Mucosa of descending colon (tissue), 3 donors: ENCODE measurements around the gene PSTPIP2. TPM values are rescaled to one million over a fixed set of nuclear protein-coding genes. Genes with fewer than 3 reads are reported as not detected.

Experiments used
- ATAC-seq: fragments of 200-7000 bp; cut with Tn5 transposase; one replicate; pipeline ENCODE4 v1.9.1; 2020; ENCODE audit warnings: mild to moderate bottlenecking, moderate library complexity
- DNase-seq, 3 donors: peaks; one replicate each; pipeline ENCODE4 v3.0.0-alpha.2; 2020
- H3K36me3 ChIP-seq: fragments of 200-600 bp; one replicate; pipeline ENCODE4 v1.8.0; 2021; ENCODE audit warnings: low read depth, mild to moderate bottlenecking
- H3K4me1 ChIP-seq: fragments of 200-600 bp; one replicate; pipeline ENCODE4 v1.8.0; 2021; ENCODE audit warnings: low read depth, mild to moderate bottlenecking
- H3K4me3 ChIP-seq: fragments of 200-600 bp; one replicate; pipeline ENCODE4 v1.8.0; 2021; ENCODE audit warnings: mild to moderate bottlenecking
- H3K9me3 ChIP-seq: fragments of 200-600 bp; one replicate; pipeline ENCODE4 v1.8.0; 2021; ENCODE audit warnings: mild to moderate bottlenecking
- CTCF ChIP-seq: fragments of 200-600 bp; IDR thresholded peaks from one replicate; pipeline ENCODE4 v1.8.0; 2022; ENCODE audit warnings: antibody characterized with exemption, mild to moderate bottlenecking
- intact Hi-C, 2 donors: fragments of 100-400 bp; cut with DNase I in 1 of 2; cut with micrococcal nuclease in 1 of 2; formaldehyde crosslinking; loops; one replicate each; pipeline versions ENCODE4 v1.11.0 to v1.11.1; 2022; cut with DNase I, micrococcal nuclease
- total RNA-seq, 3 donors: library from RNA; stranded (reverse); fragmentation: NEBNext Ultra II Directional in 2 of 3; extraction: Animal tissue kit (Norgen Biotek cat#: 25700) in 2 of 3; gene quantifications; one replicate each; pipeline versions ENCODE4 v1.2.1 to v1.2.4, GENCODE V29; 2021 to 2023
- donor health status: DM: no; HTN: no; CAD: no; lungs with moderate emphysema.
- donor health status: DM: no; HTN: no; CAD: no.
- donor health status: DM: no; HTN: yes; CAD: no.

Gene PSTPIP2
- total RNA-seq, 3 donors from 2014 or later, result 2.9 to 9.4 (median 9.0) TPM

- no peaks in the 10 kb centered on the region for H3K4me1 ChIP-seq
- DNase-seq (no peak), ATAC-seq (no peak)
- intact Hi-C loops, result no loop called here
- no peaks in the 10 kb centered on the region for H3K9me3 ChIP-seq
- H3K4me3 ChIP-seq, result no peak overlapping the region
- TF ChIP-seq CTCF, result no peak
- no peaks in the 10 kb centered on the region for H3K36me3 ChIP-seq
Observed at GRCh38 chr18:46028536-46028891, 43.5 kb downstream of the PSTPIP2 start.

- no peak for ATAC-seq
- intact Hi-C loops, result no loop called here
- H3K9me3 ChIP-seq, result no peaks in the 10 kb centered on the region
Observed at GRCh38 chr18:46019936-46020335, 52.1 kb downstream of the PSTPIP2 start.

DNA sequence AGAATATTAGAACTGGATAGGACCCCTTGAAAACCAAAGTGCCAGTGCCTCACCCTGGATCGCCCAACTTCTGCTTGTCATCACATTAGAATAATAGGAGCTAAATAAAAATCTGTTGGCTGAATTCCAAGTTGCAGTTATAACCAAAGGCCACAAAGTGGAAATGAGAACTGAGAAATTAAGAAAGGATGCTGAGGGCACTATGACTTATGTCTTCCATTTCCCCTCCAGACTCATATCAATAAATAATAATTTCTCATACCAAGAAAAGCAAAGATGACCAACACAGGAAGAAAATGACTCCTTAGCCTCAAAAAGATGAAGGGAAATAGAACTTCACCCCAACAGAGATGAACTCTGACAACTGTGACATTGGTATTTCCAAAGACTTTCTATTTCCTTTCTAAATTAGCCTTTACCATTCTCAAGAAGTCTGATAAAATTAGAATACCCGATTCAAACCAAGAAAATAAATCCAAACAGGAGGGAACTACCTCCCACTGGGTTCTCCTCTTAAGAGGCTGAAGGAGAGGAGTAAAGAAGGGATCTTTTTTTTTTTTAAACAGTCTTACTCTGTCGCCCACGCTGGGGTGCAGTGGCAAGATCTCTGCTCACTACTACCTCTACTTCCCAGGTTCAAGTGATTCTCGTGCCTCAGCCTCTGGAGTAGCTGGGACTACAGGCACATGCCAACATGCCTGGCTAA lies 58.4 kb downstream of the PSTPIP2 start:
- TF ChIP-seq CTCF, result no peak
- H3K4me1 ChIP-seq, result no peaks in the 10 kb centered on the region
- intact Hi-C loops, result no loop called here
- no peak overlapping the region for H3K4me3 ChIP-seq
- DNase-seq (no peak), ATAC-seq (no peak)
- no peaks in the 10 kb centered on the region for H3K36me3 ChIP-seq
- H3K9me3 ChIP-seq, result no peaks in the 10 kb centered on the region

More at GRCh38 chr18:46019936-46020335, 52.1 kb downstream of the PSTPIP2 start:
- Histone ChIP-seq H3K36me3 (no peaks in the 10 kb centered on the region), H3K4me1 (no peaks in the 10 kb centered on the region), H3K4me3 (no peak overlapping the region)
- DNase-seq, result no peak
- no peak for TF ChIP-seq CTCF

DNA sequence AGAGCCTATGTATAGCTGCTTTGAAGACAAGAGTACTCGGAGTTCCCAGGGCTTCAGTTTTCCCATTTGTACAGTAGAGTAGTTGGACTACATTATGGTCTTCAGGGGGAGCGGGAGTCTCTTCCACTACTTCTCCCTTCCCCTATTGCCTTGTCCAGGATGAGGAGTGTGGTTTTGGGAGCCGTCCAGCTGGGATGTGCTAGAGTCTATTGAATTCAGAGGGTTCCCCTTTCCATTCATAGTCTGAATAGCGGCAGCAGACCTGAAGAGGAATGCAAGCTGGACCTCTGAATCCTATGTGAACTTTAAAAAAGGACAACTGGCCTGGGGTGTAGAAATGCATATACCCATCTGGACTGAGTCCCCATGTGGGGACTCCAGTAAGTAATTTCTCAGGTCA lies 61.4 kb downstream of the PSTPIP2 start:
- no peak overlapping the region for H3K4me3 ChIP-seq
- no peaks in the 10 kb centered on the region for H3K4me1 ChIP-seq
- no peak for DNase-seq
- no peak for TF ChIP-seq CTCF
- H3K36me3 ChIP-seq, result no peaks in the 10 kb centered on the region
- intact Hi-C loops, result no loop called here
- no peak for ATAC-seq
- H3K9me3 ChIP-seq, result no peaks in the 10 kb centered on the region

DNA sequence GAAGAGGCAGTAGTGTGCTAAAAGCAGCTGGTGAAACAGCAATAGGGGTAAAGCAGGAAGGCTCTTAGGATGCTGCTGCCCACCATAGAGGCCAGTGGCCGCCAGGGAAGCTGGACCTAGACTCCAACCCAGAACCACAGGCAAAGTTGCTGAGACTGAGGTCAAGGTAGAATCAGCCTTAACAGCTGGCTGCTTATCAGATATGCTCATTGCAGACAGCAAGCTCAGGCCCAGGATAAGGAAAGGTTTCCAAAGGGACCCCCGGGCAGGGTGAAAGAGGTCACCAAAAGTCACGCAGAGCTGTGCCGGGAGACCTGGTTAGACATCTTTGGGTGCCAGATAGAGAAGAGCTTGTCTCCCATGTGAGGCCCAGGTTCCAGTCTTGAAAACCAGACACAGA lies 62.0 kb downstream of the PSTPIP2 start:
- H3K36me3 ChIP-seq, result no peaks in the 10 kb centered on the region
- no peak overlapping the region for H3K4me3 ChIP-seq
- H3K4me1 ChIP-seq, result no peaks in the 10 kb centered on the region
- DNase-seq (no peak), ATAC-seq (no peak)
- intact Hi-C loops, result no loop called here
- TF ChIP-seq CTCF, result no peak
- H3K9me3 ChIP-seq, result no peaks in the 10 kb centered on the region
